ENCODE measurements around the gene TEX44. TPM values are rescaled to one million over a fixed set of nuclear protein-coding genes. Genes with fewer than 3 reads are reported as not detected.

TEX44 gene
- total RNA-seq, 1 experiment from 2014 or later = not detected

DNA sequence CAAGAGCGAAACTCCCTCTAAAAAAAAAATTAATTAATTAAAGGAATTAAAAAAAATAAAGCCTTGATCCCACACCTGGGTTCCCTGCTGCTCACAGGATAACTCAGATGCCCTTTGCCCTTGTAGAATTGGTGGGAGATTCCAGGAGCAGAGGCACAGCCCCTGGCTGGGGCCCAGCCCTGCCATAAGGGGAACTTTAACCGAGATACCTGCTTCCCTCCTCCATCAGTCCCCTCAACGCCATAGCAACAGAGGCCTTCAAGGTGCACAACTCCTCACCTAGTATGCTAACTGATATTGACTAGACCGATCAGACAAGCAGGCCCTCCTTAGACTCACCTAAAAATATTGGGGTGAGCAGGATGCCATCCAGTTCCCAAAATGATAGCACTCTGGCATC lies 23.6 kb downstream of the TEX44 start:
- H3K9me2 ChIP-seq (ENCODE audit: insufficient read depth) = no peaks in the 10 kb centered on the region
- no peak overlapping the region for H3K9ac ChIP-seq (ENCODE audit: low read length)
- no TSS peak for BruUV-seq (replicated peaks)
- H3K4me3 ChIP-seq (replicated peaks in 1 of 2; ENCODE audit: low read depth in 1 of 2, low read length in 2 of 2) = no peak overlapping the region
- ATAC-seq = no peak
- no peak overlapping the region for H3K4me2 ChIP-seq (ENCODE audit: low read length)
- no peak overlapping the region; the same call in 1 of the 2 replicates for H3K27ac ChIP-seq (ENCODE audit: low read depth, low read length)
- peaks cover 78 to 87% of the 10 kb centered on the region in 2 experiments for H3K4me1 ChIP-seq (ENCODE audit: control insufficient read depth in 1 of 2, insufficient read depth in 2 of 2, low read length in 2 of 2)
- ChIA-PET POLR2A (no interaction called here), CTCF (no interaction called here), RAD21 (ENCODE audit: low non-redundant PET in 1 of 2, low total read pairs in 2 of 2, uncharacterized antibody in 2 of 2, unreplicated experiment in 2 of 2) (no interaction called here)
- no peak overlapping the region for H2AFZ ChIP-seq (ENCODE audit: low read depth, low read length, poor library complexity, severe bottlenecking)
- no peaks in the 10 kb centered on the region for H3K9me3 ChIP-seq (ENCODE audit: control insufficient read depth in 1 of 2, insufficient read depth in 1 of 2, low read depth in 1 of 2, low read length in 2 of 2)
- no peaks in the 10 kb centered on the region for H3K79me2 ChIP-seq (ENCODE audit: insufficient read depth, low read length)
- TF ChIP-seq MAX (IDR thresholded peaks at IDR 0.05) (no peak), CEBPB (IDR thresholded peaks at IDR 0.05; ENCODE audit: low read depth) (no peak), ZNF274 (IDR thresholded peaks at IDR 0.05; ENCODE audit: low read depth, low read length) (no peak)
- no peaks in the 10 kb centered on the region for H3K36me3 ChIP-seq (ENCODE audit: control insufficient read depth in 1 of 2, insufficient read depth in 2 of 2, low read length in 2 of 2)
- intact Hi-C loops (cut with micrococcal nuclease) = no loop called here
- H3K27me3 ChIP-seq (ENCODE audit: insufficient read depth, low read length) = no peaks in the 10 kb centered on the region
- DNase-seq (ENCODE audit: low read depth, low spot score) = no peak
- H4K20me1 ChIP-seq (ENCODE audit: insufficient read depth) = no peaks in the 10 kb centered on the region

DNA sequence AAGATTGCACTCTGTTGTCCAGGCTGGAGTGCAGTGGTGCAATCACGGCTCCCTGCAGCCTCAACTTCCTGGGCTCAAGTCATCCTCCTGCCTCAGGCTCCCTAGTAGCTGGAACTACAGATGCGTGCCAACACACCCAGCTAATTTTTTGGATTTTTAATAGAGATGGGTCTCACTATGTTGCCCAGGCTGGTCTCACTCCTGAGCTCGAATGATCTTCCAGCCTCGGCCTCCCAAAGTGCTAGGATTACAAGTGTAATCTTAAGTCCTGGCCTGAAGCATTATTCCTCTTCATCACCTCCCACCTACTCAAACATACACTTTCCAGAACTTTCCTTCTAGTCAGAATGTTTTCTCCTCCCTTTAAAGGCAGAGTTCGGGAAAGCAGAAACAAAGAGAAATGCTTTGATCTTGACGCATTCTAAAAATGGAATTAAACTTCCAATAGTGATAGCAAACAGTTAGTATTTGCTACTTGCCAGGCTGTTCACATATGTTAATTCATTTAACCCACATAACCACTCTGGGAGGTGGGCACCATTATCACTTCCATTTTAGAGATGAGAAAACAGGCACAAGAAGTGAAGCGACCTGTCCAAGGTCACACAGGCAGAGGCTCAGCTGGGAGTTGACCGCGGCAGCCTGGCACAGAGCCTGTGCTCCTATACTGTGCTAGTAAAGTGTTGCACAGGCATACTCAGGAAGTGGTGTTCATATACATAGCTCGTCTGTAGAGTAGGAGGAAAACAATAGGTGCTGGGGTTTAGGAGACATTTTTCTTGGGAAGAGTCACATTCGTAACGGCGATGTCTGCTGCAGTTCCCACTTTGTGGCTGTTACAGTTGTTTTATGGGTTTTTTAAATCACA lies 24.6 kb downstream of the TEX44 start:
- ATAC-seq = no peak
- POLR2A ChIA-PET = interaction anchor here (0.6 to 2.3 kb wide), 3 partner anchors 24 to 91 kb away, joined by 3 to 16 read pairs (median 7); partner anchors contain the start of gene PTMA

More for the DNA sequence above, 24.6 kb downstream of the TEX44 start:
- H3K27ac ChIP-seq (ENCODE audit: low read depth, low read length) = peak overlapping the region; percentile 11; the same call in 1 of the 2 replicates
- H3K4me1 ChIP-seq (ENCODE audit: control insufficient read depth in 1 of 2, insufficient read depth in 2 of 2, low read length in 2 of 2) = peaks cover 76 to 87% of the 10 kb centered on the region in 2 experiments
- H3K9ac ChIP-seq (ENCODE audit: low read length) = peak overlapping the region; percentile 34; the same call in 1 of the 2 replicates
- no peak for TF ChIP-seq RAD21 (IDR thresholded peaks at IDR 0.05; ENCODE audit: low read depth)
- TF ChIP-seq ELF1 (IDR thresholded peaks at IDR 0.05; ENCODE audit: borderline replicate concordance, low read depth) = no peak
- TF ChIP-seq TCF7L2 (IDR thresholded peaks at IDR 0.05; ENCODE audit: borderline replicate concordance, extremely low read depth, insufficient read depth, insufficient read length) = peak; percentile 42
- no peak for TF ChIP-seq CTCF (IDR thresholded peaks at IDR 0.05 in 2 of 3, conservative IDR thresholded peaks at IDR 0.05 in 1 of 3; ENCODE audit: borderline replicate concordance in 1 of 3, insufficient read depth in 1 of 3, low read depth in 2 of 3, low read length in 2 of 3)
- no peak for TF ChIP-seq SRF (IDR thresholded peaks at IDR 0.05; ENCODE audit: low read depth)
- no peak for TF ChIP-seq ZNF274 (IDR thresholded peaks at IDR 0.05; ENCODE audit: low read depth, low read length)
- H4K20me1 ChIP-seq (ENCODE audit: insufficient read depth) = no peaks in the 10 kb centered on the region
- no peak for DNase-seq (ENCODE audit: low read depth, low spot score)
- H3K27me3 ChIP-seq (ENCODE audit: insufficient read depth, low read length) = no peaks in the 10 kb centered on the region
- H3K9me3 ChIP-seq (ENCODE audit: control insufficient read depth in 1 of 2, insufficient read depth in 1 of 2, low read depth in 1 of 2, low read length in 2 of 2) = no peaks in the 10 kb centered on the region
- H3K9me2 ChIP-seq (ENCODE audit: insufficient read depth) = no peaks in the 10 kb centered on the region
- ChIA-PET CTCF (interaction anchor here (0.8 to 1.7 kb wide), 6 partner anchors 16 to 97 kb away, joined by 3 to 9 read pairs (median 4); no protein-coding TSS in a partner anchor), RAD21 (ENCODE audit: low non-redundant PET in 1 of 2, low total read pairs in 2 of 2, uncharacterized antibody in 2 of 2, unreplicated experiment in 2 of 2) (no interaction called here)
- peak overlapping the region; percentile 80 for H2AFZ ChIP-seq (ENCODE audit: low read depth, low read length, poor library complexity, severe bottlenecking)
- H3K4me3 ChIP-seq (replicated peaks in 1 of 2; ENCODE audit: low read depth in 1 of 2, low read length in 2 of 2) = no peak overlapping the region
- intact Hi-C loops (cut with micrococcal nuclease) = no loop called here
- no peaks in the 10 kb centered on the region for H3K36me3 ChIP-seq (ENCODE audit: control insufficient read depth in 1 of 2, insufficient read depth in 2 of 2, low read length in 2 of 2)
- H3K4me2 ChIP-seq (ENCODE audit: low read length) = peak overlapping the region; percentile 51
- no peaks in the 10 kb centered on the region for H3K79me2 ChIP-seq (ENCODE audit: insufficient read depth, low read length)
- BruUV-seq (replicated peaks) = no TSS peak
